Measurements from ENCODE around the gene TFAP2B. TPM values are rescaled to one million over a fixed set of nuclear protein-coding genes. Genes with fewer than 3 reads are reported as not detected.
A peak's percentile ranks its signal among the peaks of the same experiment; 100 is the strongest.

Gene TFAP2B
- total RNA-seq, 8 experiments from 2014 or later = 0.05 to 40.4 (median 0.52) TPM; not detected in 3

- in situ Hi-C loops (cut with MboI; ENCODE audit: low pct_unique_long_range_greater_than_20kb in 2 of 9, low sequenced_read_pairs in 9 of 9, unreplicated experiment in 9 of 9) = loop anchor here in 1 of 9 experiments (25.0 kb wide), 1 partner anchor 115 kb away; the partner anchor contains the start of gene TFAP2D
- Histone ChIP-seq H3K4me1 (replicated peaks in 1 of 2) (peaks cover 0 to 5% of the 10 kb centered on the region in 2 donors), H3K4me3 (no peak overlapping the region), H3K27ac (no peak overlapping the region)
- 0 to 40% (median 8%) methylated on average over 2 to 14 of the region's 15 CpGs; no CpG with 5 or more reads in 2 of the 10 experiments for WGBS, 10 experiments
- ATAC-seq (replicated peaks in 6 of 8) = no peak
These were observed 8.1 kb downstream of the TFAP2B start for GRCh38 chr6:50826803-50827202.

- H3K27ac ChIP-seq = no peak overlapping the region
- H3K4me3 ChIP-seq = no peak overlapping the region
- peak in 3 of 8 experiments; percentile 57 to 76 (median 67) for ATAC-seq (replicated peaks in 6 of 8)
- in situ Hi-C loops (cut with MboI; ENCODE audit: low pct_unique_long_range_greater_than_20kb in 2 of 9, low sequenced_read_pairs in 9 of 9, unreplicated experiment in 9 of 9) = loop anchor here in 1 of 9 experiments (25.0 kb wide), 1 partner anchor 117 kb away; the partner anchor contains the start of gene TFAP2D
- 0 to 60% (median 15%) methylated on average over 1 to 2 of the region's 2 CpGs for WGBS, 10 experiments
- no peaks in the 10 kb centered on the region for H3K4me1 ChIP-seq (replicated peaks in 1 of 2)
These were observed 10.4 kb downstream of the TFAP2B start for GRCh38 chr6:50829049-50829448.

- 0 to 8% (median 0%) methylated on average over 1 to 3 of the region's 3 CpGs; no CpG with 5 or more reads in 2 of the 10 experiments for WGBS, 10 experiments
- H3K4me3 ChIP-seq = no peak overlapping the region
- in situ Hi-C loops (cut with MboI; ENCODE audit: low pct_unique_long_range_greater_than_20kb in 2 of 9, low sequenced_read_pairs in 9 of 9, unreplicated experiment in 9 of 9) = loop anchor here in 1 of 9 experiments (25.0 kb wide), 1 partner anchor 118 kb away; the partner anchor contains the start of gene TFAP2D
- peak in 2 of 8 experiments; percentile 17 to 36 for ATAC-seq (replicated peaks in 6 of 8)
- H3K27ac ChIP-seq = no peak overlapping the region
- no peaks in the 10 kb centered on the region for H3K4me1 ChIP-seq (replicated peaks in 1 of 2)
These were observed 11.3 kb downstream of the TFAP2B start for GRCh38 chr6:50829898-50830444.

GRCh38 chr6:50831186-50831585 is 12.5 kb downstream of the TFAP2B start:
- H3K27ac ChIP-seq = no peak overlapping the region
- H3K4me3 ChIP-seq = no peak overlapping the region
- ATAC-seq (replicated peaks in 6 of 8) = no peak
- in situ Hi-C loops (cut with MboI; ENCODE audit: low pct_unique_long_range_greater_than_20kb in 2 of 9, low sequenced_read_pairs in 9 of 9, unreplicated experiment in 9 of 9) = loop anchor here in 1 of 9 experiments (25.0 kb wide), 1 partner anchor 119 kb away; the partner anchor contains the start of gene TFAP2D
- 0 to 100% (median 37%) methylated on average over 1 to 10 of the region's 10 CpGs for WGBS, 10 experiments
- peaks cover under 1 to 2% of the 10 kb centered on the region in 2 donors for H3K4me1 ChIP-seq (replicated peaks in 1 of 2)

GRCh38 chr6:50832912-50833311 is 14.2 kb downstream of the TFAP2B start:
- Histone ChIP-seq H3K4me3 (no peak overlapping the region), H3K27ac (no peak overlapping the region), H3K4me1 (replicated peaks in 1 of 2) (peaks cover 3 to 5% of the 10 kb centered on the region in 2 donors)
- no peak for ATAC-seq (replicated peaks in 6 of 8)
- in situ Hi-C loops (cut with MboI; ENCODE audit: low pct_unique_long_range_greater_than_20kb in 2 of 9, low sequenced_read_pairs in 9 of 9, unreplicated experiment in 9 of 9) = loop anchor here in 1 of 9 experiments (25.0 kb wide), 1 partner anchor 121 kb away; the partner anchor contains the start of gene TFAP2D
- WGBS, 10 experiments = 43 to 100% (median 67%) methylated on average over 1 of the region's 1 CpG; no CpG with 5 or more reads in 3 of the 10 experiments

GRCh38 chr6:50834929-50835410 is 16.3 kb downstream of the TFAP2B start:
- Histone ChIP-seq H3K27ac (no peak overlapping the region), H3K4me3 (no peak overlapping the region), H3K4me1 (replicated peaks in 1 of 2) (peaks cover 3 to 5% of the 10 kb centered on the region in 2 donors)
- 40 to 83% (median 76%) methylated on average over 1 to 5 of the region's 5 CpGs; no CpG with 5 or more reads in 3 of the 10 experiments for WGBS, 10 experiments
- in situ Hi-C loops (cut with MboI; ENCODE audit: low pct_unique_long_range_greater_than_20kb in 2 of 9, low sequenced_read_pairs in 9 of 9, unreplicated experiment in 9 of 9) = loop anchor here in 1 of 9 experiments (25.0 kb wide), 1 partner anchor 123 kb away; the partner anchor contains the start of gene TFAP2D
- no peak for ATAC-seq (replicated peaks in 6 of 8)

- no peak overlapping the region for H3K27ac ChIP-seq
- 2 to 83% (median 7%) methylated on average over 1 to 11 of the region's 22 CpGs; no CpG with 5 or more reads in 3 of the 10 experiments for WGBS, 10 experiments
- peak in 5 of 8 experiments; percentile 34 to 75 (median 74) for ATAC-seq (replicated peaks in 6 of 8)
- H3K4me3 ChIP-seq = no peak overlapping the region
- in situ Hi-C loops (cut with MboI; ENCODE audit: low pct_unique_long_range_greater_than_20kb in 2 of 9, low sequenced_read_pairs in 9 of 9, unreplicated experiment in 9 of 9) = loop anchor here in 1 of 9 experiments (25.0 kb wide), 1 partner anchor 124 kb away; the partner anchor contains the start of gene TFAP2D
- peaks cover 3 to 5% of the 10 kb centered on the region in 2 donors for H3K4me1 ChIP-seq (replicated peaks in 1 of 2)
These were observed 17.6 kb downstream of the TFAP2B start for GRCh38 chr6:50836231-50836630.

- Histone ChIP-seq H3K27ac (no peak overlapping the region), H3K4me3 (no peak overlapping the region), H3K4me1 (replicated peaks in 1 of 2) (peaks cover 4 to 5% of the 10 kb centered on the region in 2 donors)
- ATAC-seq (replicated peaks in 6 of 8) = no peak
- in situ Hi-C loops (cut with MboI; ENCODE audit: low pct_unique_long_range_greater_than_20kb in 2 of 9, low sequenced_read_pairs in 9 of 9, unreplicated experiment in 9 of 9) = loop anchor here in 1 of 9 experiments (25.0 kb wide), 1 partner anchor 126 kb away; the partner anchor contains the start of gene TFAP2D
- WGBS, 10 experiments = 0 to 95% (median 7%) methylated on average over 1 to 13 of the region's 14 CpGs
These were observed 19.1 kb downstream of the TFAP2B start for GRCh38 chr6:50837589-50838445.

GRCh38 chr6:50840112-50840810 is 21.6 kb downstream of the TFAP2B start:
- Histone ChIP-seq H3K4me3 (no peak overlapping the region), H3K4me1 (replicated peaks in 1 of 2) (peaks cover 5 to 9% of the 10 kb centered on the region in 2 donors), H3K27ac (no peak overlapping the region)
- ATAC-seq (replicated peaks in 6 of 8) = no peak
- WGBS, 10 experiments = 7 to 79% (median 21%) methylated on average over 3 to 14 of the region's 15 CpGs; no CpG with 5 or more reads in 2 of the 10 experiments
- in situ Hi-C loops (cut with MboI; ENCODE audit: low pct_unique_long_range_greater_than_20kb in 2 of 9, low sequenced_read_pairs in 9 of 9, unreplicated experiment in 9 of 9) = loop anchor here in 1 of 9 experiments (25.0 kb wide), 1 partner anchor 128 kb away; the partner anchor contains the start of gene TFAP2D

GRCh38 chr6:50840811-50841192 is 22.1 kb downstream of the TFAP2B start:
- WGBS, 10 experiments = 0 to 71% (median 8%) methylated on average over 3 to 18 of the region's 18 CpGs

GRCh38 chr6:50842446-50842845 is 23.8 kb downstream of the TFAP2B start:
- WGBS, 10 experiments = 0 to 92% (median 10%) methylated on average over 1 to 5 of the region's 7 CpGs; no CpG with 5 or more reads in 4 of the 10 experiments

More at GRCh38 chr6:50840811-50841192, 22.1 kb downstream of the TFAP2B start:
- Histone ChIP-seq H3K4me3 (no peak overlapping the region), H3K4me1 (replicated peaks in 1 of 2) (peaks cover 5 to 9% of the 10 kb centered on the region in 2 donors), H3K27ac (no peak overlapping the region)
- in situ Hi-C loops (cut with MboI; ENCODE audit: low pct_unique_long_range_greater_than_20kb in 2 of 9, low sequenced_read_pairs in 9 of 9, unreplicated experiment in 9 of 9) = loop anchor here in 1 of 9 experiments (25.0 kb wide), 1 partner anchor 129 kb away; the partner anchor contains the start of gene TFAP2D
- ATAC-seq (replicated peaks in 6 of 8) = no peak

More at GRCh38 chr6:50842446-50842845, 23.8 kb downstream of the TFAP2B start:
- Histone ChIP-seq H3K27ac (no peak overlapping the region), H3K4me1 (replicated peaks in 1 of 2) (peaks cover 0 to 6% of the 10 kb centered on the region in 2 donors), H3K4me3 (no peak overlapping the region)
- ATAC-seq (replicated peaks in 6 of 8) = no peak
- in situ Hi-C loops (cut with MboI; ENCODE audit: low pct_unique_long_range_greater_than_20kb in 2 of 9, low sequenced_read_pairs in 9 of 9, unreplicated experiment in 9 of 9) = loop anchor here in 1 of 9 experiments (25.0 kb wide), 1 partner anchor 130 kb away; the partner anchor contains the start of gene TFAP2D
